22Rv1 (cell line): Measurements from ENCODE around the gene CFAP157.

Source experiments
- H3K27ac ChIP-seq: fragments of 450-650 bp; 2 replicates; pipeline ENCODE4 v1.5.1; 2017
- CTCF ChIP-seq: fragments of 450-650 bp; IDR thresholded peaks from 2 replicates; pipeline ENCODE4 v1.5.1; 2017; ENCODE audit warnings: mild to moderate bottlenecking
- ZFX ChIP-seq: fragments of 450-650 bp; IDR thresholded peaks from 2 replicates; pipeline ENCODE4 v1.6.1; 2017; ENCODE audit warnings: antibody characterized with exemption, borderline replicate concordance

CFAP157 gene

GRCh38 chr9:127735530-127736185 is 28.9 kb downstream of the CFAP157 start:
- TF ChIP-seq ZFX (no peak), CTCF (peak; percentile 19)
- H3K27ac ChIP-seq = peak overlapping the region; percentile 89

GRCh38 chr9:127738666-127739065 is 31.9 kb downstream of the CFAP157 start:
- no peak for TF ChIP-seq CTCF
- no peak for TF ChIP-seq ZFX
- no peak overlapping the region for H3K27ac ChIP-seq

GRCh38 chr9:127739614-127740330 is 33.0 kb downstream of the CFAP157 start:
- TF ChIP-seq ZFX (no peak), CTCF (no peak)
- peak overlapping the region; percentile 65 for H3K27ac ChIP-seq

GRCh38 chr9:127741831-127742434 is 35.1 kb downstream of the CFAP157 start:
- peak overlapping the region; percentile 65 for H3K27ac ChIP-seq
- TF ChIP-seq CTCF = 0 out of 2 replicates have a peak, but pooled peaks have one; percentile 7
- TF ChIP-seq ZFX = no peak

- peak overlapping the region; percentile 65 for H3K27ac ChIP-seq
- no peak for TF ChIP-seq CTCF
- TF ChIP-seq ZFX = no peak
These were observed 35.8 kb downstream of the CFAP157 start for GRCh38 chr9:127742435-127743088.

- TF ChIP-seq ZFX = no peak
- TF ChIP-seq CTCF = no peak
- H3K27ac ChIP-seq = no peak overlapping the region
These were observed 37.8 kb downstream of the CFAP157 start for GRCh38 chr9:127744398-127745110.
